Breast epithelium (tissue), 4 donors: Measurements from ENCODE around the gene SSBP4. TPM values are rescaled to one million over a fixed set of nuclear protein-coding genes. Genes with fewer than 3 reads are reported as not detected.

Experiments used
- DNase-seq, 2 donors: peaks; one replicate each; pipeline ENCODE4 v3.0.0-alpha.2; 2019; ENCODE audit warnings: low spot score in 2 of 2
- H3K27ac ChIP-seq, 2 donors: fragments of 200-600 bp; sonication (generic) in 1 of 2; one replicate each; pipeline ENCODE4 v1.5.1; 2016 to 2019; ENCODE audit warnings: mild to moderate bottlenecking in 1 of 2
- H3K27me3 ChIP-seq, 2 donors: fragments of 200-600 bp; sonication (generic) in 1 of 2; one replicate each; pipeline versions ENCODE4 v1.5.1 to v1.6.0; 2017 to 2019; ENCODE audit warnings: control low read depth in 1 of 2, mild to moderate bottlenecking in 1 of 2
- H3K36me3 ChIP-seq: fragments of 200-600 bp; one replicate; pipeline ENCODE4 v1.5.1; 2019
- H3K4me1 ChIP-seq, 2 donors: fragments of 200-600 bp; sonication (generic); one replicate each; pipeline ENCODE4 v1.5.1; 2016 to 2019; ENCODE audit warnings: control low read depth in 1 of 2
- H3K4me3 ChIP-seq, 3 donors: fragments of 200-600 bp; sonication (generic); 1 replicate in 2 of 3; 2 replicates in 1 of 3; pipeline ENCODE4 v1.5.1; 2016 to 2019; ENCODE audit warnings: mild to moderate bottlenecking in 3 of 3, moderate library complexity in 2 of 3
- H3K9me3 ChIP-seq, 2 donors: fragments of 200-600 bp; sonication (generic) in 1 of 2; one replicate each; pipeline ENCODE4 v1.5.1; 2016 to 2019; ENCODE audit warnings: control low read depth in 1 of 2
- POLR2A ChIP-seq: fragments of 450-650 bp; IDR thresholded peaks from one replicate; pipeline ENCODE4 v1.6.1; 2016; ENCODE audit warnings: antibody characterized with exemption, mild to moderate bottlenecking, moderate library complexity
- POLR2AphosphoS5 ChIP-seq, 3 donors: sonication (generic); formaldehyde crosslinking; IDR thresholded peaks; one replicate each; pipeline ENCODE4 v1.6.1; 2017; ENCODE audit warnings: antibody characterized with exemption in 3 of 3
- intact Hi-C: fragments of 100-400 bp; cut with DNase I; formaldehyde crosslinking; loops from one replicate; pipeline ENCODE4 v1.15.1; 2023; ENCODE audit warnings: low total_unique reads
- total RNA-seq, 3 donors: library from RNA; depleted of rRNA; stranded (reverse); fragments of >200 nt; gene quantifications; one replicate each; pipeline ENCODE4 v1.1.0, GENCODE V29; 2016
- TF ChIP-seq, protein P1 (sequence below), 3 donors: fragments of 450-650 bp; IDR thresholded peaks; one replicate each; pipeline ENCODE4 v1.5.1; 2016 to 2017; ENCODE audit warnings: antibody characterized with exemption in 3 of 3, mild to moderate bottlenecking in 3 of 3, moderate library complexity in 3 of 3

SSBP4 gene
- total RNA-seq, 3 donors from 2014 or later: 29.4 to 71.8 (median 46.7) TPM

DNA sequence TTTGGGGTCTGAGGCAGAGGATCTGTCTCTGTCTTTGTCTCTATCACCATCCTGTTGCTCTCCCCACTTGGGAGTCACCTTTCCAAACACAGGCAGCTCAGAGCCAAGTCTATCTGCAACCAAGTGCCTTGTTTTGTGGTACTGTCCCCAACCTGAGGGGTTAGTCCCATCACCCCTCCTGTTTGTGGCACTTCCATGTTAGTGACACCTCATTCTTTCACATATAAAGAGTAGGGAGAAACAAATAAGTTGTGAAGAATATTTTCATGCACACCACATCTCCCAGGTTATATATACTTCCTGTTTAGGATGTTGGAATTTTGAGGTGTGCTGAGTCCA lies 29.5 kb upstream of the SSBP4 start:
- intact Hi-C loops: loop anchor here (10.0 kb wide), 1 partner anchor 1855 kb away; no protein-coding TSS in a partner anchor
- Histone ChIP-seq H3K4me1 (no peaks in the 10 kb centered on the region), H3K27me3 (no peaks in the 10 kb centered on the region), H3K27ac (no peak overlapping the region), H3K36me3 (no peaks in the 10 kb centered on the region), H3K4me3 (no peak overlapping the region), H3K9me3 (no peaks in the 10 kb centered on the region)
- DNase-seq: no peak
- no peak for TF ChIP-seq POLR2A
- TF ChIP-seq, protein P1, sequence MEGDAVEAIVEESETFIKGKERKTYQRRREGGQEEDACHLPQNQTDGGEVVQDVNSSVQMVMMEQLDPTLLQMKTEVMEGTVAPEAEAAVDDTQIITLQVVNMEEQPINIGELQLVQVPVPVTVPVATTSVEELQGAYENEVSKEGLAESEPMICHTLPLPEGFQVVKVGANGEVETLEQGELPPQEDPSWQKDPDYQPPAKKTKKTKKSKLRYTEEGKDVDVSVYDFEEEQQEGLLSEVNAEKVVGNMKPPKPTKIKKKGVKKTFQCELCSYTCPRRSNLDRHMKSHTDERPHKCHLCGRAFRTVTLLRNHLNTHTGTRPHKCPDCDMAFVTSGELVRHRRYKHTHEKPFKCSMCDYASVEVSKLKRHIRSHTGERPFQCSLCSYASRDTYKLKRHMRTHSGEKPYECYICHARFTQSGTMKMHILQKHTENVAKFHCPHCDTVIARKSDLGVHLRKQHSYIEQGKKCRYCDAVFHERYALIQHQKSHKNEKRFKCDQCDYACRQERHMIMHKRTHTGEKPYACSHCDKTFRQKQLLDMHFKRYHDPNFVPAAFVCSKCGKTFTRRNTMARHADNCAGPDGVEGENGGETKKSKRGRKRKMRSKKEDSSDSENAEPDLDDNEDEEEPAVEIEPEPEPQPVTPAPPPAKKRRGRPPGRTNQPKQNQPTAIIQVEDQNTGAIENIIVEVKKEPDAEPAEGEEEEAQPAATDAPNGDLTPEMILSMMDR (IDR thresholded peaks at IDR 0.05): no peak
- TF ChIP-seq POLR2AphosphoS5 (IDR thresholded peaks at IDR 0.05): no peak

GRCh38 chr19:18390065-18390907 lies 28.9 kb upstream of the SSBP4 start:
- no peak overlapping the region for H3K27ac ChIP-seq
- DNase-seq: no peak
- no peaks in the 10 kb centered on the region for H3K27me3 ChIP-seq
- intact Hi-C loops: no loop called here
- H3K9me3 ChIP-seq: no peaks in the 10 kb centered on the region
- TF ChIP-seq, protein P1 (IDR thresholded peaks at IDR 0.05): no peak
- no peak for TF ChIP-seq POLR2A
- TF ChIP-seq POLR2AphosphoS5 (IDR thresholded peaks at IDR 0.05): no peak
- no peak overlapping the region for H3K4me3 ChIP-seq
- H3K36me3 ChIP-seq: no peaks in the 10 kb centered on the region
- no peaks in the 10 kb centered on the region for H3K4me1 ChIP-seq

DNA sequence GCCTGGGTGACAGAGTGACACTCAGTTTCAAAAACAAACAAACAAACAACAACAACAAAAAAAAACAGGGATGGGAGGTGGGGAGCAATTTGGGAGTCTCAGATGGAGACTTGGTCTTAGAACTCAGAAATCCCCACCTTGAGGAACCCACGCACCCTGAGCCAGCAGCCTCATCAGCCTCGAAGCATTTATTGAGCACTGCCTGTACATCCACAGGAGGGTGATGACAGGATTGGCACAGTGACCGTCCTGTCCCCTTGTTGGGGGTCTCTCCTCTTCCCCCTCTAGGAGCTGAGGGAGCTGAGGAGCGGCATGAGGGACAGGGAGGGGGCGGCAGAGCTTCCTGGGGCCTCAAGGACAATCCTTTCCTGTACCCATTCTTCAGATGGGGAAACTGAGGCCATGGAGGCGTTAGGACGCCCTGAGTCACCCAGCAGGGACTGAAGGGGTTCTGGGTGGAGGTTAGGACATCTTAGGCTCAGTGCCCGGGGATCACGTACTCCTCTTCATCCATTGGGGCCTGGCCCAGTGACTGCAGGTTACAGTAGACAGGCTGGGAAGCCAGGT lies 27.6 kb upstream of the SSBP4 start:
- no peaks in the 10 kb centered on the region for H3K36me3 ChIP-seq
- no peaks in the 10 kb centered on the region for H3K9me3 ChIP-seq
- intact Hi-C loops: no loop called here
- no peak overlapping the region for H3K4me3 ChIP-seq
- DNase-seq: no peak
- no peaks in the 10 kb centered on the region for H3K4me1 ChIP-seq
- TF ChIP-seq POLR2AphosphoS5 (IDR thresholded peaks at IDR 0.05): no peak
- TF ChIP-seq, protein P1 (IDR thresholded peaks at IDR 0.05): no peak
- no peak for TF ChIP-seq POLR2A
- H3K27ac ChIP-seq: no peak overlapping the region
- H3K27me3 ChIP-seq: no peaks in the 10 kb centered on the region

- Histone ChIP-seq H3K9me3 (no peaks in the 10 kb centered on the region), H3K36me3 (no peaks in the 10 kb centered on the region), H3K4me3 (no peak overlapping the region), H3K4me1 (no peaks in the 10 kb centered on the region), H3K27me3 (peaks cover 2 to 5% of the 10 kb centered on the region in 2 donors), H3K27ac (no peak overlapping the region)
- intact Hi-C loops: no loop called here
- TF ChIP-seq POLR2AphosphoS5 (IDR thresholded peaks at IDR 0.05): no peak
- no peak for TF ChIP-seq POLR2A
- TF ChIP-seq, protein P1 (IDR thresholded peaks at IDR 0.05): no peak
- DNase-seq: no peak
These were observed 26.8 kb upstream of the SSBP4 start for GRCh38 chr19:18392417-18392816.

GRCh38 chr19:18392926-18393325 lies 26.3 kb upstream of the SSBP4 start:
- H3K9me3 ChIP-seq: no peaks in the 10 kb centered on the region
- H3K27me3 ChIP-seq: peaks cover 2 to 9% of the 10 kb centered on the region in 2 donors
- H3K4me1 ChIP-seq: no peaks in the 10 kb centered on the region
- intact Hi-C loops: no loop called here
- no peak for DNase-seq
- H3K27ac ChIP-seq: no peak overlapping the region
- H3K36me3 ChIP-seq: no peaks in the 10 kb centered on the region
- H3K4me3 ChIP-seq: no peak overlapping the region
- TF ChIP-seq POLR2AphosphoS5 (IDR thresholded peaks at IDR 0.05): no peak
- TF ChIP-seq POLR2A: no peak
- TF ChIP-seq, protein P1 (IDR thresholded peaks at IDR 0.05): no peak
